ENCODE measurements around the gene TMEM223.
"Not testable (repeated sequence)": the region's sequence is repeated elsewhere in the genome, so short reads cannot be mapped to it uniquely, and the experiment has no call there.

TMEM223 gene

DNA sequence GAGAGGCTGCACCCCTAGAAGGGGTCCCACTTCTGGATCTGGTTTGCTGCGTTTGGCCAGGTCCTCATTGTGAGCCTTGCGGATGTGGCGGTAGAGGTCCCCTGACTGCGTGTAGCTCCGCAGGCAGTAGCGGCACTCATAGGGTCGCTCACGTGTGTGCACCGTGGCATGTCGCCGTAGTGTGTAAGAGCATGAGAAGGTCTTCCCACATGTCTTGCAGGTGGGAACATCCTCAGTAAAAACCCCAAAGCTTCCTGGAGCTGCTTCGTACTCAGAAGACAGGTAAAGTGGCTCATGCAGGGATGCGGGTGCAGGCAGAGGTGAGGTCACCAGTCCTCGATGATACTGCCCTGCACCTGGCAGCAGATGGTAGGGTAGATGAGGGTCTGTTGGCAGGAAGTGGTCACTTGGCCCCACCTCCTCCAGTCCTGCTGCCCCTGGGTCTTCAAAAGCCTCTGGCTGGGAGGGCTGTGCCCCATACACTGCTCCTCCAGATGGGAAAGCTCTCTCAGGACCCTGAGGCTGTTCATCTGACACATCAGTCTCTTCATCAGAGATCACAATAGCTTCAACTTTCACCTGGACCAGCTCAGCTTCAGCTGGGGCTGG is 39.5 kb downstream of the TMEM223 start:
- no peak for DNase-seq

DNA sequence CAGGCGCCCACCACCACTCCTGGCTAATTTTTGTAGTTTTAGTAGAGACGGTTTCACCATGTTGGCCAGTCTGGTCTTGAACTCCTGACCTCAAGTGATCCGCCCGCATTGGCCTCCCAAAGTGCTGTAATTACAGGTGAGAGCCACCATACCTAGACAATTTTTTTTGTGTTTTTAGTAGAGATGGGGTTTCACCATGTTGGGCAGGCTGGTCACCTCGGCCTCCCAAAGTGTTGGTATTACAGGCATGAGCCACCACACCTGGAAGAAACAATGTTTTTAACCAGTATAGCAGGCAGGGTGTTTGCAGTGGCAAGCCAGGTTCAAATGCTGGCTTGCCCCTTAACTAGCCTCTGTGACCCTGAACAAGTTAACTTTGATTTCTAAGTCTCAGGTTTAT is 41.9 kb downstream of the TMEM223 start:
- DNase-seq, result not testable (repeated sequence)

DNA sequence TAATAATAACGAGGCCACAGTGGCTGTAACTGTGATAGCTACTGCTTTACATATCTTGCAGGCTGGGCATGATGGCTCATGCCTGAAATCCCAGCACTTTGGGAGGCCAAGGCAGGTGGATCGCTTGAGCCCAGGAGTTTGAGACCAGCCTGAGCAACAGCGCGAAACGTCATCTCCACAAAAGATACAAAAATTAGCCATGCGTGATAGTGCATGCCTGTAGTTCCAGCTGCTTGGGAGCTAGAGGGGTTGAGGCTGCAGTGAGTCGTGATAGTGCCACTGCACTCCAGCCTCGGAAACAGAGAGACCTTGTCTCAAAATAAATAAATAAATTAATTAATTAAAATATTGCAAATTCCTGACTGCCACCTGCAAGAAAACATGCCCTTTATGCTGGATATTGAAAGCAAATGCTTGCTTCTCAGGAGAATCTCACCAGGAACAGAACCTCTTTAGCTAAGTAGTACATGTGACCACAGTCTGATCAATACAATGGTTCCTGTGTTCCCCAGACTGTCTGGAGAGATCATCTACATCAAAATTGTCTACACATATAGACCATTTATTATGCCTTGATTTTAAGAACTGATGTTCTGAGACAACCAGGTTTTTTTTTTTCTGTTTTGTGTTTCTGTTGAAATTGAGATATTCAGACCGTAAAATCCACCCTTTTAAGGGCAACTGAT is 44.2 kb downstream of the TMEM223 start:
- DNase-seq, result no peak

All from activated CD4-positive, alpha-beta T cell treated with anti-CD3 and anti-CD28 coated beads for 48 hours (primary cell).